ENCODE measurements around the gene CLIP4. TPM values are rescaled to one million over a fixed set of nuclear protein-coding genes. Genes with fewer than 3 reads are reported as not detected.

CLIP4 gene
- total RNA-seq, 1 experiment from 2014 or later: 38.0 TPM

GRCh38 chr2:29139152-29139551, 23.9 kb downstream of the CLIP4 start:
- no peak for DNase-seq (ENCODE audit: low read depth)

GRCh38 chr2:29139731-29140130, 24.5 kb downstream of the CLIP4 start:
- DNase-seq (ENCODE audit: low read depth): no peak

- no peak for DNase-seq (ENCODE audit: low read depth)
These were observed 28.4 kb downstream of the CLIP4 start for GRCh38 chr2:29143657-29144056.

GRCh38 chr2:29146197-29146596, 31.0 kb downstream of the CLIP4 start:
- DNase-seq (ENCODE audit: low read depth): no peak

GRCh38 chr2:29147963-29148362, 32.7 kb downstream of the CLIP4 start:
- no peak for DNase-seq (ENCODE audit: low read depth)

GRCh38 chr2:29154610-29155009, 39.4 kb downstream of the CLIP4 start:
- DNase-seq (ENCODE audit: low read depth): no peak

- no peak for DNase-seq (ENCODE audit: low read depth)
These were observed 40.4 kb downstream of the CLIP4 start for GRCh38 chr2:29155578-29155977.

- DNase-seq (ENCODE audit: low read depth): no peak
These were observed 41.9 kb downstream of the CLIP4 start for GRCh38 chr2:29157131-29157530.

- DNase-seq (ENCODE audit: low read depth): no peak
These were observed 43.9 kb downstream of the CLIP4 start for GRCh38 chr2:29159125-29159524.

GRCh38 chr2:29160184-29160583, 45.0 kb downstream of the CLIP4 start:
- no peak for DNase-seq (ENCODE audit: low read depth)

GRCh38 chr2:29162204-29162928, 47.2 kb downstream of the CLIP4 start:
- DNase-seq (ENCODE audit: low read depth): no peak

GRCh38 chr2:29164091-29164846, 49.1 kb downstream of the CLIP4 start:
- no peak for DNase-seq (ENCODE audit: low read depth)

- peak; percentile 86 for DNase-seq (ENCODE audit: low read depth)
These were observed 50.4 kb downstream of the CLIP4 start for GRCh38 chr2:29165362-29166241.

- DNase-seq (ENCODE audit: low read depth): no peak
These were observed 51.2 kb downstream of the CLIP4 start for GRCh38 chr2:29166242-29167039.

- no peak for DNase-seq (ENCODE audit: low read depth)
These were observed 59.7 kb downstream of the CLIP4 start for GRCh38 chr2:29174937-29175336.

GRCh38 chr2:29175338-29175737, 60.1 kb downstream of the CLIP4 start:
- DNase-seq (ENCODE audit: low read depth): no peak

- DNase-seq (ENCODE audit: low read depth): no peak
These were observed 67.1 kb downstream of the CLIP4 start for GRCh38 chr2:29182334-29182733.

- DNase-seq (ENCODE audit: low read depth): no peak
These were observed 67.7 kb downstream of the CLIP4 start for GRCh38 chr2:29182920-29183319.

- no peak for DNase-seq (ENCODE audit: low read depth)
These were observed 69.3 kb downstream of the CLIP4 start for GRCh38 chr2:29184531-29184930.

- no peak for DNase-seq (ENCODE audit: low read depth)
These were observed 71.6 kb downstream of the CLIP4 start for GRCh38 chr2:29186817-29187216.

- peak; percentile 15 for DNase-seq (ENCODE audit: low read depth)
These were observed 72.7 kb downstream of the CLIP4 start for GRCh38 chr2:29187926-29188325.
